KG1 (cell line): ENCODE results near the gene SLC15A3.
"Not testable (repeated sequence)": the region's sequence is repeated elsewhere in the genome, so short reads cannot be mapped to it uniquely, and the experiment has no call there.

Source experiments
- DNase-seq: peaks from one replicate; lab custom pipeline; 2025; lab: John Stamatoyannopoulos, UW

Gene SLC15A3

GRCh38 chr11:60974726-60975125, 22.8 kb upstream of the SLC15A3 start:
- no peak for DNase-seq

- DNase-seq, result not testable (repeated sequence)
Measured at GRCh38 chr11:60974316-60974715, 22.3 kb upstream of the SLC15A3 start.

GRCh38 chr11:60973699-60974098, 21.7 kb upstream of the SLC15A3 start:
- DNase-seq, result no peak

- DNase-seq, result no peak
Measured at GRCh38 chr11:60972182-60973030, 20.4 kb upstream of the SLC15A3 start.

GRCh38 chr11:60971520-60971919, 19.5 kb upstream of the SLC15A3 start, which contains the start of gene CD6:
CD6 (plus strand) TSS chr11:60971680; CDS start chr11:60971866, 186 bp downstream.
- no peak for DNase-seq

- DNase-seq, result no peak
Measured at GRCh38 chr11:60970890-60971289, 18.9 kb upstream of the SLC15A3 start.

GRCh38 chr11:60970369-60970774, 18.4 kb upstream of the SLC15A3 start:
- DNase-seq, result peak; percentile 61

GRCh38 chr11:60968223-60968622, 16.2 kb upstream of the SLC15A3 start:
- DNase-seq, result no peak

- no peak for DNase-seq
Measured at GRCh38 chr11:60966890-60967289, 14.9 kb upstream of the SLC15A3 start.

GRCh38 chr11:60964801-60965200, 12.8 kb upstream of the SLC15A3 start:
- DNase-seq, result no peak

- no peak for DNase-seq
Measured at GRCh38 chr11:60960405-60960804, 8.4 kb upstream of the SLC15A3 start.

GRCh38 chr11:60959431-60959830, 7.5 kb upstream of the SLC15A3 start:
- no peak for DNase-seq

- DNase-seq, result no peak
Measured at GRCh38 chr11:60957188-60957587, 5.2 kb upstream of the SLC15A3 start.

GRCh38 chr11:60955571-60955970, 3.6 kb upstream of the SLC15A3 start:
- no peak for DNase-seq

- no peak for DNase-seq
Measured at GRCh38 chr11:60954421-60954820, 2.4 kb upstream of the SLC15A3 start.

- DNase-seq, result no peak
Measured at GRCh38 chr11:60953781-60954180, 1.8 kb upstream of the SLC15A3 start.

- no peak for DNase-seq
Measured at GRCh38 chr11:60952742-60953170, 780 bp upstream of the SLC15A3 start.

- DNase-seq, result no peak
Measured at GRCh38 chr11:60951606-60951903, 421 bp downstream of the SLC15A3 start.

- no peak for DNase-seq
Measured at GRCh38 chr11:60950933-60951605, 907 bp downstream of the SLC15A3 start.

GRCh38 chr11:60950024-60950423, 2.0 kb downstream of the SLC15A3 start:
- DNase-seq, result no peak

- no peak for DNase-seq
Measured at GRCh38 chr11:60948250-60948649, 3.7 kb downstream of the SLC15A3 start.

GRCh38 chr11:60947700-60948099, 4.3 kb downstream of the SLC15A3 start:
- DNase-seq, result no peak

GRCh38 chr11:60946601-60947264, 5.2 kb downstream of the SLC15A3 start:
- no peak for DNase-seq
